ENCODE data around the gene DDX28. TPM values are rescaled to one million over a fixed set of nuclear protein-coding genes. Genes with fewer than 3 reads are reported as not detected.
"Not testable (repeated sequence)": the region's sequence is repeated elsewhere in the genome, so short reads cannot be mapped to it uniquely, and the experiment has no call there.

The DDX28 gene
- total and polyA plus RNA-seq, 2 of the 8 experiments (the other 6 are each of a cell fraction or from before 2014, with no cell fraction given), result 16.8 to 28.1 TPM

GRCh38 chr16:67972285-67972684 lies 50.7 kb downstream of the DDX28 start:
- H3K4me2 ChIP-seq (ENCODE audit: insufficient read depth in 1 of 2, low read depth in 2 of 2, low read length in 2 of 2); H2BK12ac ChIP-seq (ENCODE audit: low read depth, low read length); H2BK20ac ChIP-seq (ENCODE audit: low read length); H3K4me1 ChIP-seq (replicated peaks in 1 of 4; ENCODE audit: control insufficient read depth in 3 of 4, insufficient read depth in 4 of 4, low read length in 3 of 4); H3K4me3 ChIP-seq (ENCODE audit: extremely low read depth in 1 of 4, insufficient read depth in 2 of 4, low read depth in 3 of 4, low read length in 4 of 4); H3K36me3 ChIP-seq (ENCODE audit: control insufficient read depth in 2 of 4, insufficient read depth in 4 of 4, low read length in 3 of 4); FAIRE-seq; H2AK5ac ChIP-seq (ENCODE audit: low read depth, low read length); H3K23ac ChIP-seq (ENCODE audit: insufficient read length); H3K9me3 ChIP-seq (ENCODE audit: insufficient read depth in 2 of 2, low read depth in 1 of 2, low read length in 1 of 2); DNase-seq (ENCODE audit: low read depth in 1 of 2, low spot score in 2 of 2); H3K79me1 ChIP-seq (ENCODE audit: low read depth, low read length); H2BK120ac ChIP-seq (replicated peaks; ENCODE audit: low read depth, low read length); H3K23me2 ChIP-seq (ENCODE audit: low read depth, low read length); H4K20me1 ChIP-seq (replicated peaks in 1 of 2; ENCODE audit: control insufficient read depth in 1 of 2, insufficient read depth in 2 of 2, low read length in 2 of 2); H2BK15ac ChIP-seq (ENCODE audit: low read length); H3K79me2 ChIP-seq (ENCODE audit: control insufficient read depth in 1 of 2, insufficient read depth in 2 of 2, low read length in 2 of 2); H3K56ac ChIP-seq (replicated peaks; ENCODE audit: insufficient read length, low read depth, low read length); POLR2A ChIA-PET (ENCODE audit: partially characterized antibody); H3K18ac ChIP-seq (ENCODE audit: extremely low read depth, low read length); H3K14ac ChIP-seq (ENCODE audit: insufficient read length); H3K27ac ChIP-seq (ENCODE audit: low read depth, low read length); H3K27me3 ChIP-seq (replicated peaks in 1 of 4; ENCODE audit: control insufficient read depth in 3 of 4, extremely low read depth in 1 of 4, insufficient read depth in 3 of 4, low read length in 3 of 4); H3K4ac ChIP-seq (replicated peaks; ENCODE audit: insufficient read length, low read depth, low read length); H4K8ac ChIP-seq (ENCODE audit: extremely low read depth, insufficient read depth, low read length); H4K91ac ChIP-seq (replicated peaks; ENCODE audit: insufficient read length, low read length); H2BK5ac ChIP-seq (ENCODE audit: low read depth, low read length); H4K5ac ChIP-seq (ENCODE audit: insufficient read length, low read depth, low read length); H3K9ac ChIP-seq (replicated peaks in 1 of 4; ENCODE audit: extremely low read depth in 1 of 4, low read depth in 3 of 4, low read length in 3 of 4); H2AFZ ChIP-seq (ENCODE audit: low read length): not testable (repeated sequence)
- CTCF ChIA-PET (ENCODE audit: partially characterized antibody), result interaction anchor here (1.3 to 5.2 kb wide), 5 partner anchors 9 to 93 kb away, joined by 3 to 27 read pairs (median 4); partner anchors contain the start of gene DPEP3
- 95% methylated on average over 7 of the region's 7 CpGs; no CpG with 5 or more reads in 1 of the 2 experiments for WGBS, 2 experiments (ENCODE audit: extremely low coverage in 1 of 2, insufficient coverage in 1 of 2, insufficient read length in 1 of 2, insufficient replicate concordance in 2 of 2, low coverage in 1 of 2, low lambda C conversion rate in 2 of 2, missing lambda C conversion rate in 1 of 2)
